PC-3 (cell line): Measurements from ENCODE around the gene CDH12.

ENCODE experiments used
- EZH2 ChIP-seq: fragments of 300-600 bp; sonication (generic); IDR thresholded peaks from one replicate; pipeline ENCODE4 v1.6.1; 2017; ENCODE audit warnings: antibody characterized with exemption, mild to moderate bottlenecking, low read length; ENCODE audit not compliant: unreplicated experiment
- EZH2phosphoT487 ChIP-seq: fragments of 300-600 bp; sonication (generic); IDR thresholded peaks from 2 replicates; pipeline ENCODE4 v1.6.1; 2018; ENCODE audit warnings: mild to moderate bottlenecking, antibody characterized with exemption, low read length, borderline replicate concordance
- TF ChIP-seq, protein P1 (sequence below): fragments of 300-600 bp; sonication (generic); conservative IDR thresholded peaks from 2 replicates; pipeline ENCODE4 v1.5.1; 2017; ENCODE audit warnings: antibody characterized with exemption, low read depth, mild to moderate bottlenecking, low read length

DNA sequence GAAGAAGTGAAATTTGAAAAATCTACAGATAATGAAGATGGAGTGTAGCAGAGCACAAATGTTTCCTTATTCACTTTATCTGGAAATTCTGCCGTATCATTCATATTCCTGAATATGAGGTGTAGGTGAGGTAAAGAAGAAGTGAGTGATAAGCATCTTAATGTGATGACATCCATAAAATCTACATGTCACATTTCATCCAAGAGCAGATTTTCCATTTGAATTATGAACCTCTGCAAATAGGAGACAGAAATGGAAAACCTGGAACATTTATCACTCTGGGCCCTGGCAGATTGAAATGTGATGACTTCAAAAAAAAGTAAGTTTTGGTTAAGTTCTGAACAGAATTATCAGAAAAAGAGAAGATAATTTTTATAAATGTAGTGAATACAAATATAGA lies 240.2 kb downstream of the CDH12 start:
- TF ChIP-seq EZH2phosphoT487 (no peak), EZH2 (no peak)
- TF ChIP-seq, protein P1, sequence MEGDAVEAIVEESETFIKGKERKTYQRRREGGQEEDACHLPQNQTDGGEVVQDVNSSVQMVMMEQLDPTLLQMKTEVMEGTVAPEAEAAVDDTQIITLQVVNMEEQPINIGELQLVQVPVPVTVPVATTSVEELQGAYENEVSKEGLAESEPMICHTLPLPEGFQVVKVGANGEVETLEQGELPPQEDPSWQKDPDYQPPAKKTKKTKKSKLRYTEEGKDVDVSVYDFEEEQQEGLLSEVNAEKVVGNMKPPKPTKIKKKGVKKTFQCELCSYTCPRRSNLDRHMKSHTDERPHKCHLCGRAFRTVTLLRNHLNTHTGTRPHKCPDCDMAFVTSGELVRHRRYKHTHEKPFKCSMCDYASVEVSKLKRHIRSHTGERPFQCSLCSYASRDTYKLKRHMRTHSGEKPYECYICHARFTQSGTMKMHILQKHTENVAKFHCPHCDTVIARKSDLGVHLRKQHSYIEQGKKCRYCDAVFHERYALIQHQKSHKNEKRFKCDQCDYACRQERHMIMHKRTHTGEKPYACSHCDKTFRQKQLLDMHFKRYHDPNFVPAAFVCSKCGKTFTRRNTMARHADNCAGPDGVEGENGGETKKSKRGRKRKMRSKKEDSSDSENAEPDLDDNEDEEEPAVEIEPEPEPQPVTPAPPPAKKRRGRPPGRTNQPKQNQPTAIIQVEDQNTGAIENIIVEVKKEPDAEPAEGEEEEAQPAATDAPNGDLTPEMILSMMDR = no peak
